T-cell (primary cell): ENCODE data around the gene B4GALT3. TPM values are rescaled to one million over a fixed set of nuclear protein-coding genes. Genes with fewer than 3 reads are reported as not detected.
A peak's percentile ranks its signal among the peaks of the same experiment; 100 is the strongest.

ENCODE experiments used
- ATAC-seq, 4 experiments: fragments of 200-7000 bp in 3 of 4; fragments of 150-1000 bp in 1 of 4; cut with Tn5 transposase; replicated peaks in 1 of 4; 1 replicate in 3 of 4; 2 replicates in 1 of 4; pipeline ENCODE4 v1.10.0; 2021; ENCODE audit warnings: moderate library complexity in 3 of 4, mild to moderate bottlenecking in 2 of 4, moderate number of reproducible peaks in 1 of 4
- CTCF ChIA-PET, 2 donors: fragments of 300-600 bp; sonication (Branson Sonifier 250); formaldehyde crosslinking; loops; one replicate each; lab custom pipeline; 2022; ENCODE audit warnings: antibody characterized with exemption in 2 of 2; lab: Charles Lee
- POLR2A ChIA-PET, 2 donors: fragments of 300-600 bp; sonication (Branson Sonifier 250); formaldehyde crosslinking; loops; one replicate each; lab custom pipeline; 2022; ENCODE audit warnings: antibody characterized with exemption in 2 of 2; lab: Charles Lee
- DNase-seq, 35 experiments: peaks; one replicate each; pipeline versions ENCODE4 v3.0.0 to v3.0.0-alpha.2; 2013 to 2023
- H3K27ac ChIP-seq: one replicate; pipeline ENCODE4 v1.5.1; 2013; ENCODE audit warnings: low read length
- H3K27me3 ChIP-seq, 2 experiments: replicated peaks in 1 of 2; 1 replicate in 1 of 2; 2 replicates in 1 of 2; pipeline versions ENCODE4 v1.6.1 to v1.7.0; 2013; ENCODE audit warnings: low read length in 1 of 2, mixed read lengths in 1 of 2; ENCODE audit not compliant: control insufficient read depth in 2 of 2, insufficient read depth in 2 of 2; ENCODE audit errors: extremely low read depth in 1 of 2
- H3K36me3 ChIP-seq, 2 donors: 1 replicate in 1 of 2; 2 replicates in 1 of 2; pipeline versions ENCODE4 v1.6.1 to v1.7.0; 2013; ENCODE audit warnings: low read length in 1 of 2; ENCODE audit not compliant: control insufficient read depth in 2 of 2, insufficient read depth in 1 of 2; ENCODE audit errors: extremely low read depth in 1 of 2
- H3K4me1 ChIP-seq, 2 experiments: 1 replicate in 1 of 2; 2 replicates in 1 of 2; pipeline versions ENCODE4 v1.6.1 to v1.7.0; 2013; ENCODE audit warnings: low read length in 2 of 2, mixed read lengths in 1 of 2; ENCODE audit not compliant: insufficient read depth in 2 of 2, control insufficient read depth in 1 of 2; ENCODE audit errors: extremely low read depth in 1 of 2
- H3K4me3 ChIP-seq, 2 donors: 1 replicate in 1 of 2; 2 replicates in 1 of 2; pipeline versions ENCODE4 v1.5.1 to v1.7.0; 2013; ENCODE audit warnings: mild to moderate bottlenecking in 2 of 2, low read length in 1 of 2, moderate library complexity in 1 of 2; ENCODE audit not compliant: control insufficient read depth in 1 of 2; ENCODE audit errors: extremely low read depth in 1 of 2
- H3K9me3 ChIP-seq: 2 replicates; pipeline ENCODE4 v1.7.0; 2013
- H3K27ac Mint-ChIP-seq, 2 donors: one replicate each; pipeline ENCODE4 v1.8.0; 2020 to 2021; ENCODE audit warnings: mild to moderate bottlenecking in 2 of 2, mixed read lengths in 2 of 2
- H3K27me3 Mint-ChIP-seq, 2 donors: one replicate each; pipeline ENCODE4 v1.8.0; 2021 to 2022; ENCODE audit warnings: mixed read lengths in 2 of 2
- H3K36me3 Mint-ChIP-seq: one replicate; pipeline ENCODE4 v1.8.0; 2021; ENCODE audit warnings: mixed read lengths
- H3K4me1 Mint-ChIP-seq, 3 donors: one replicate each; pipeline ENCODE4 v1.8.0; 2020 to 2022; ENCODE audit warnings: mixed read lengths in 3 of 3, mild to moderate bottlenecking in 1 of 3
- H3K4me3 Mint-ChIP-seq, 3 donors: one replicate each; pipeline ENCODE4 v1.8.0; 2020 to 2022; ENCODE audit warnings: mild to moderate bottlenecking in 3 of 3, mixed read lengths in 3 of 3, moderate library complexity in 3 of 3
- H3K9me3 Mint-ChIP-seq, 3 donors: one replicate each; pipeline ENCODE4 v1.8.0; 2020 to 2022; ENCODE audit warnings: mixed read lengths in 3 of 3
- WGBS: methylation state at CpG from one replicate; pipeline ENCODE4 v1.1.5; 2013; ENCODE audit warnings: missing lambda C conversion rate; ENCODE audit not compliant: insufficient coverage; 5-methylcytosine and 5-hydroxymethylcytosine counted together
- total RNA-seq, 35 experiments: library from RNA in 6 of 35; stranded (reverse) in 6 of 35; fragments of 120-200 nt in 1 of 35; gene quantifications; one replicate each; pipeline versions ENCODE4 v1.2.1 to v1.2.4 and lab custom pipeline; 2013 to 2026

The B4GALT3 gene
- total RNA-seq, 5 donors from 2014 or later (not counting 1 experiment from before 2014, with no cell fraction given): 48.4 to 77.8 (median 69.3) TPM

DNA sequence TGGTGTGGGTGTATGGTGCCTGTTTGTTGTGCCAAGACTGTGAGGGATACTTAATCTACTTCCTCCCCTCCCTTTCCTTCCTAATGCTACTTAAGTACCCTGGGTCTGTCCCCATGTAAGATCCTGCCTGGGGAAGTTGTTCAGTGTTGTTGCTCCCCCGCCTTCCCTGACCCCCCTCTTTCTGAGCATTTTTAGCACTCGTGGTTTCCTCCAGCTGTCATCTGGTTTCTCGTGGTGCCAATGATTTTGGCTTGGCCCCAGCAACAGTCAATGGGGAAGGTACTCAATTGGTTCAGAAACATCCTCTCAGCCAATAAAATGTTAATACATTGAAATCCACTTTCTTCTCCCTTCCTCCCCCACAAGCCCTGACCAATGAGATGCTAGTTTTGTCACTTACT lies 8.0 kb upstream of the B4GALT3 start:
- Mint-ChIP-seq H3K36me3 (peaks cover 5% of the 10 kb centered on the region), H3K4me3 (peak overlapping the region; percentile 76 to 78 (median 76)), H3K4me1 (peaks cover 81 to 86% (median 84%) of the 10 kb centered on the region in 3 donors), H3K9me3 (no peaks in the 10 kb centered on the region), H3K27me3 (no peaks in the 10 kb centered on the region), H3K27ac (peak overlapping the region; percentile 95)
- Histone ChIP-seq H3K4me1 (peaks cover 63 to 87% of the 10 kb centered on the region in 2 experiments), H3K4me3 (peak overlapping the region; percentile 5 to 45), H3K9me3 (no peaks in the 10 kb centered on the region), H3K27ac (peak overlapping the region; percentile 89), H3K36me3 (no peaks in the 10 kb centered on the region), H3K27me3 (no peaks in the 10 kb centered on the region)
- CTCF ChIA-PET: interaction anchor here in 1 of 2 donors (0.6 to 2.3 kb wide), 6 partner anchors 15 to 121 kb away, joined by 3 to 19 read pairs (median 4); partner anchors contain the start of gene TOMM40L
- peak; percentile 74 to 89 (median 75) for ATAC-seq
- no CpG with 5 or more reads among the region's 3 CpGs for WGBS
- DNase-seq: peak; percentile 60 to 91 (median 80)
- POLR2A ChIA-PET: interaction anchor here in 1 of 2 donors (1.3 kb wide), 1 partner anchor 19 kb away, joined by 13 read pairs; the partner anchor contains the start of gene PPOX

DNA sequence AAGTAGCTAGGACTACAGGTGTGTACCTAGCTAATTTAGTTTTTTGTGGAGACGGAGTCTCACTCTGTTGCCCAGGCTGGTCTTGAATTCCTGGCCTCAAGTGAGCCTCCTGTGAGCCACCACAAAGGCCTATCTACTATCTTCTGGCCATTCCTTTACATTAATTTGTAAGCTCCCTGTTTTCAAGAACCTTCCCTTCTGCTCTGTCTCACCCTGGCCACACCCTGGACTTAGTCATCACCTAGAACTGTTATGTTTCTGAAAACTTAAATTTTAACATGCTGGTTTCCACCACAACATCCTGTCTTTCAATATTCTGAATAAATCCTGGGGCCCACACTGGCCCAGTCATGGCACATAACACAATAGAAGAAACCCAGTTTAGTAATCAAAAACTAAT lies 4.9 kb upstream of the B4GALT3 start:
- Mint-ChIP-seq H3K4me1 (peaks cover 81 to 87% (median 83%) of the 10 kb centered on the region in 3 donors), H3K27ac (peak overlapping the region; percentile 97 to 98), H3K4me3 (peak overlapping the region; percentile 55 to 76 (median 66)), H3K9me3 (no peaks in the 10 kb centered on the region), H3K36me3 (peaks cover 5% of the 10 kb centered on the region), H3K27me3 (no peaks in the 10 kb centered on the region)
- H3K36me3 ChIP-seq: no peaks in the 10 kb centered on the region
- ATAC-seq (peak; percentile 25 to 66 (median 60)), DNase-seq (peak in 29 of 35 experiments; percentile 29 to 71 (median 40))
- no peaks in the 10 kb centered on the region for H3K27me3 ChIP-seq
- H3K4me1 ChIP-seq: peaks cover 57 to 80% of the 10 kb centered on the region in 2 experiments
- no peaks in the 10 kb centered on the region for H3K9me3 ChIP-seq
- POLR2A ChIA-PET: interaction anchor here in 1 of 2 donors (0.8 to 1.3 kb wide), 3 partner anchors 17 to 50 kb away, joined by 3 to 7 read pairs (median 5); partner anchors contain the start of genes DEDD, PPOX and UFC1
- H3K4me3 ChIP-seq: peak overlapping the region in 1 of 2 donors; percentile 1
- CTCF ChIA-PET: interaction anchor here (0.6 to 2.4 kb wide), 7 partner anchors 9 to 547 kb away, joined by 3 to 13 read pairs (median 4); partner anchors contain the start of genes NDUFS2 (in 1 of the 2), PPOX (in 1 of the 2) and TOMM40L (in 1 of the 2)
- WGBS: no CpG with 5 or more reads among the region's 1 CpG
- peak overlapping the region; percentile 89 for H3K27ac ChIP-seq

DNA sequence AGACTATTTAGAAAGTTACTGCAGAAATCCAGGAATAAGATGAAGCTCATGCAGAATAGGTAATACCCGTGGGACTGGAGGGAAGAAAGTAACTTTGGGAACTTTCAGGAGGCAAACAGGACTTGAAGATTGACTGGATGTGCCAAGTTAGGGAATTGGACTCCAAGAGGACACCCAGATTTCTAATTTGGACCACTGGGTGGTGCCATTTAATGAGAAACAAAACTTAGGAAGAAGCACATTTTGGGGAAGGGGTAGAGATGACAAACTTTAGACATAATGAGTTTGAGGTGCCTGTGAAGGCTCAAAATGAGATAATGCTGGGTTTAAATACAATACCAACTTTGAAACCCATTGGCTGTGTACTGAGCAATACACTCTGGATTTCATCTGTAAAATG lies 3.3 kb upstream of the B4GALT3 start:
- peak overlapping the region; percentile 92 to 95 for H3K27ac Mint-ChIP-seq
- H3K4me3 ChIP-seq: no peak overlapping the region
- H3K4me1 Mint-ChIP-seq: peaks cover 78 to 87% (median 81%) of the 10 kb centered on the region in 3 donors
- H3K36me3 Mint-ChIP-seq: peaks cover 11% of the 10 kb centered on the region
- H3K27ac ChIP-seq: peak overlapping the region; percentile 89
- peaks cover 0 to 4% of the 10 kb centered on the region in 2 donors for H3K36me3 ChIP-seq
- H3K4me3 Mint-ChIP-seq: peak overlapping the region; percentile 29 to 50 (median 41)
- DNase-seq (peak in 1 of 35 experiments; percentile 36), ATAC-seq (no peak)
- ChIA-PET CTCF (interaction anchor here (0.8 to 2.3 kb wide), 5 partner anchors 10 to 112 kb away, joined by 3 to 13 read pairs (median 4); partner anchors contain the start of genes PPOX (in 2 of the 2) and TOMM40L (in 1 of the 2)), POLR2A (interaction anchor here in 1 of 2 donors (0.5 kb wide), 1 partner anchor 83 kb away, joined by 3 read pairs; no protein-coding TSS in a partner anchor)
- H3K9me3 Mint-ChIP-seq: no peaks in the 10 kb centered on the region
- H3K4me1 ChIP-seq: peaks cover 49 to 78% of the 10 kb centered on the region in 2 experiments
- no peaks in the 10 kb centered on the region for H3K27me3 ChIP-seq
- 73% methylated on average over 1 of the region's 1 CpG for whole genome bisulfite sequencing
- H3K27me3 Mint-ChIP-seq: no peaks in the 10 kb centered on the region
- H3K9me3 ChIP-seq: no peaks in the 10 kb centered on the region

- ChIA-PET CTCF (no interaction called here), POLR2A (no interaction called here)
- Mint-ChIP-seq H3K27ac (peak overlapping the region; percentile 92 to 95), H3K36me3 (peaks cover 18% of the 10 kb centered on the region), H3K27me3 (no peaks in the 10 kb centered on the region), H3K9me3 (no peaks in the 10 kb centered on the region), H3K4me1 (peaks cover 80 to 88% (median 83%) of the 10 kb centered on the region in 3 donors), H3K4me3 (peak overlapping the region in 1 of 3 donors; percentile 50)
- H3K27me3 ChIP-seq: no peaks in the 10 kb centered on the region
- DNase-seq (no peak), ATAC-seq (no peak)
- peaks cover 43 to 78% of the 10 kb centered on the region in 2 experiments for H3K4me1 ChIP-seq
- H3K9me3 ChIP-seq: no peaks in the 10 kb centered on the region
- peaks cover 4 to 13% of the 10 kb centered on the region in 2 donors for H3K36me3 ChIP-seq
- H3K27ac ChIP-seq: peak overlapping the region; percentile 89
- 100% methylated on average over 2 of the region's 3 CpGs for WGBS
- H3K4me3 ChIP-seq: no peak overlapping the region
Observed at GRCh38 chr1:161179698-161180097, 2.4 kb upstream of the B4GALT3 start.

DNA sequence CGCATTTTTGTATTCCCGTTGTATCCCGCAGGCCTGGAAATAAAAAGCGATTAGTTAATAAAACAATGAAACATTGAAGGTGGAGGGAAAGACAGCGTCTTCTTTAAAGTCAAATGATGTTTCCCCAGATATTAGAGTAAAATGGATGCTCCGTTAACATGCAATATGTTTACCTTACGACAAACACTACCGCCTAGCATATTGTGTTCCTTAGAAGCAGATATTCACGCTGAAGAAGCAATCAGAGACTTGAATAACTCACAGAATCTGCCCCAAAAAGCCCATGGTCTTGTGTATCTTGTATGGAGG lies 583 bp upstream of the B4GALT3 start:
- DNase-seq: no peak
- peaks cover 34% of the 10 kb centered on the region for H3K36me3 Mint-ChIP-seq

DNA sequence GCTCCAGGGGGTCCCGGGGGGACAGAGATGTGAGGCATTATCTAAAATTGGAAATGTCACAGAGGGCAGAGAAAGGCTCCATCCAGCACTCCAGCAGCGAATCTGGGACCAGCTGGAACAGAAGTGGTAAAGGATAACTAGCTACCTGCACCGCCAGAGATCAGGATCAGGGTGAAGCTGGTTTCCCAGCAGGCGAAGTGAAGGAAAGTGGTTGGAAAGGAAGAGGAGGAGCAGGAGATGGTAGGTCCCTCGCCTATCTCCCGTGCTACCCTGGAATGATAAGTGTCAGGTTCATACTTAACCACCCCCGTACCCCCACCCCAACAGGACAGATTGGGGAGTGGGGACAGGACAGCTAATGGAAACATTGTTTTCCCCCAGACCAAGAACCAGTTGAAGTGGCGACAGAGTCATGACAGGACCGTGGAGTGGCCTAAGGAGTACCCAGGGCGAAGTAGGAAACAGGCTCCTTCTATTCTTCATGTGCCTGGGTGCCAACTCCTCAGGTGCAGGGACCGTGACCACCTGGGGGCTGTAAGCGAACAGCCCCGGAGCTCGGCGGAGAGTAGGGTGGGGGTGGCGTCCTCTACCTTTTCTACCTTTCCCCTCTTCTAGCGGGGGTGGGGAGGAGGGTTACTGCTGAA lies 717 bp downstream of the B4GALT3 start:
- H3K27ac Mint-ChIP-seq: peak overlapping the region; percentile 96 to 99
- peaks cover 70 to 77% (median 74%) of the 10 kb centered on the region in 3 donors for H3K4me1 Mint-ChIP-seq
- H3K27me3 Mint-ChIP-seq: no peaks in the 10 kb centered on the region

More for the DNA sequence above, 583 bp upstream of the B4GALT3 start:
- Histone ChIP-seq H3K36me3 (peaks cover 7 to 29% of the 10 kb centered on the region in 2 donors), H3K27ac (peak overlapping the region; percentile 84), H3K27me3 (no peaks in the 10 kb centered on the region), H3K9me3 (no peaks in the 10 kb centered on the region), H3K4me1 (peaks cover 28 to 66% of the 10 kb centered on the region in 2 experiments), H3K4me3 (peak overlapping the region; percentile 93)
- ChIA-PET POLR2A (interaction anchor here (1.0 to 2.1 kb wide), 2 partner anchors 12 kb away, joined by 3 to 8 read pairs; partner anchors contain the start of gene PPOX (in 1 of the 2)), CTCF (interaction anchor here in 1 of 2 donors (1.1 to 2.3 kb wide), 2 partner anchors 12 to 48 kb away, joined by 3 to 13 read pairs; partner anchors contain the start of genes PPOX and TOMM40L)
- no peak for ATAC-seq
- WGBS: 83% methylated on average over 3 of the region's 9 CpGs
- Mint-ChIP-seq H3K4me3 (peak overlapping the region; percentile 91 to 99 (median 96)), H3K27me3 (no peaks in the 10 kb centered on the region), H3K4me1 (peaks cover 77 to 83% (median 81%) of the 10 kb centered on the region in 3 donors), H3K27ac (peak overlapping the region; percentile 96 to 99), H3K9me3 (no peaks in the 10 kb centered on the region)

More for the DNA sequence above, 717 bp downstream of the B4GALT3 start:
- Histone ChIP-seq H3K27me3 (no peaks in the 10 kb centered on the region), H3K9me3 (no peaks in the 10 kb centered on the region), H3K4me3 (peak overlapping the region; percentile 93), H3K4me1 (peaks cover 17 to 53% of the 10 kb centered on the region in 2 experiments), H3K27ac (peak overlapping the region; percentile 84), H3K36me3 (peaks cover 11 to 42% of the 10 kb centered on the region in 2 donors)
- Mint-ChIP-seq H3K9me3 (no peaks in the 10 kb centered on the region), H3K36me3 (peaks cover 39% of the 10 kb centered on the region), H3K4me3 (peak overlapping the region; percentile 91 to 99 (median 96))
- WGBS: 88% methylated on average over 2 of the region's 17 CpGs
- ATAC-seq (no peak), DNase-seq (no peak)
- POLR2A ChIA-PET: interaction anchor here (0.5 to 2.1 kb wide), 3 partner anchors 9 to 916 kb away, joined by 4 to 8 read pairs (median 8); partner anchors contain the start of gene PPOX (in 1 of the 2)
- CTCF ChIA-PET: interaction anchor here in 1 of 2 donors (0.7 to 2.3 kb wide), 3 partner anchors 11 to 142 kb away, joined by 4 to 13 read pairs (median 4); partner anchors contain the start of genes DEDD and PPOX
